ENCODE results near the gene DCANP1. TPM values are rescaled to one million over a fixed set of nuclear protein-coding genes. Genes with fewer than 3 reads are reported as not detected.

DCANP1 gene
- total RNA-seq, 1 experiment from 2014 or later, result not detected

DNA sequence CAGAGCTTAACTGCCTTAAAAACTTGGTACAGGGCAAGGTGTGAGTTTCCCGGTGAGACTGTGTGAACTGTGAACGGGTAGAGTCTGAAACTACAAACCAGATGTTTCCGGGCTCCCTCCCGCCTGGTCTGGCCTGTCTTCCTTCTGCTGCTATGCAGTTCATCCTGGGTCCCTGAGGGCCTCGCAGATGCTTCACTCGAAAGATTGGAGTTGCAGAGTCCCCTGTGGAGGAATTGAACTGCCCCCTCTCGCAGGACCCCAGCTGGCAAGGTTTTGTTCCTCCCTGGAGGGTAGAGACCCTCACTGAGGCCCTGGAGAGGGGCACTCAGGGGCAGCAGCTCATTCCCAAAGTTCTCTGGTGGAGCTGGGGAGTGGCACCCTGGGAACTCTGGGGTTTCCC lies 533 bp downstream of the DCANP1 start:
- no TSS peak for BruUV-seq (replicated peaks)

DNA sequence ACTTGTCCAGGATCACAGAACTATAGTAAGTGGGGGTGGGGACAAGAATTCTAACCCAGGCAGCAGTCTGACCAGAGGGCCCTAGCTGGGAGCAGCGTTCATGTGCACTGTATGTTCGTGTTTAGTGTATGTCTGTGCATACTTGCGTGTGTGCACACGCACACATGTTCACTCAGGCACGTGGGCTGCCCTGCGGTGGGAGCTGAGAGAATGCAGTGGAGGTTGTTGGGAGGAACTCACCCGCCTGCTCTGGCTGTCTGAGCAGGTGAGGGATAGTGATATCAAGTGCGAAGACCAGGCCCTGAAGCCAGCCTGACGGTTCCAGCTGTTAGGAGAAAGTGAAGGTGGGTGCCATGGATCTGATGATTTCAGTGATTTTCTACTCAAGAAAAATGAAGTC lies 942 bp downstream of the DCANP1 start:
- CTCF ChIA-PET, result interaction anchor here (1.2 to 2.3 kb wide), 2 partner anchors 11 to 115 kb away, joined by 3 to 6 read pairs; no protein-coding TSS in a partner anchor
- Histone ChIP-seq H3K4me3 (ENCODE audit: low read depth, low read length) (no peak overlapping the region), H3K4me1 (no peaks in the 10 kb centered on the region), H3K27me3 (replicated peaks; ENCODE audit: control insufficient read depth, insufficient read depth, low read length) (no peaks in the 10 kb centered on the region), H3K36me3 (ENCODE audit: control insufficient read depth, insufficient read depth, low read length) (no peaks in the 10 kb centered on the region), H3K9me3 (no peaks in the 10 kb centered on the region)
- H3K36me3 Mint-ChIP-seq (ENCODE audit: insufficient read depth, unreplicated experiment), result no peaks in the 10 kb centered on the region
- POLR2A ChIA-PET, result no interaction called here
- no peak overlapping the region for H3K27ac Mint-ChIP-seq (ENCODE audit: unreplicated experiment)
- H3K4me1 Mint-ChIP-seq (ENCODE audit: low read depth, unreplicated experiment), result no peaks in the 10 kb centered on the region
- intact Hi-C loops (cut with micrococcal nuclease; ENCODE audit: unreplicated experiment), result no loop called here
- no peaks in the 10 kb centered on the region for H3K9me3 Mint-ChIP-seq (ENCODE audit: unreplicated experiment)
- H3K4me3 Mint-ChIP-seq (ENCODE audit: unreplicated experiment), result no peak overlapping the region
- no peak for DNase-seq
- TF ChIP-seq, protein P1, sequence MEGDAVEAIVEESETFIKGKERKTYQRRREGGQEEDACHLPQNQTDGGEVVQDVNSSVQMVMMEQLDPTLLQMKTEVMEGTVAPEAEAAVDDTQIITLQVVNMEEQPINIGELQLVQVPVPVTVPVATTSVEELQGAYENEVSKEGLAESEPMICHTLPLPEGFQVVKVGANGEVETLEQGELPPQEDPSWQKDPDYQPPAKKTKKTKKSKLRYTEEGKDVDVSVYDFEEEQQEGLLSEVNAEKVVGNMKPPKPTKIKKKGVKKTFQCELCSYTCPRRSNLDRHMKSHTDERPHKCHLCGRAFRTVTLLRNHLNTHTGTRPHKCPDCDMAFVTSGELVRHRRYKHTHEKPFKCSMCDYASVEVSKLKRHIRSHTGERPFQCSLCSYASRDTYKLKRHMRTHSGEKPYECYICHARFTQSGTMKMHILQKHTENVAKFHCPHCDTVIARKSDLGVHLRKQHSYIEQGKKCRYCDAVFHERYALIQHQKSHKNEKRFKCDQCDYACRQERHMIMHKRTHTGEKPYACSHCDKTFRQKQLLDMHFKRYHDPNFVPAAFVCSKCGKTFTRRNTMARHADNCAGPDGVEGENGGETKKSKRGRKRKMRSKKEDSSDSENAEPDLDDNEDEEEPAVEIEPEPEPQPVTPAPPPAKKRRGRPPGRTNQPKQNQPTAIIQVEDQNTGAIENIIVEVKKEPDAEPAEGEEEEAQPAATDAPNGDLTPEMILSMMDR (IDR thresholded peaks at IDR 0.05; ENCODE audit: insufficient read depth in 1 of 2, low read depth in 1 of 2, low read length in 1 of 2, severe bottlenecking in 1 of 2, unreplicated experiment in 1 of 2), result no peak
- no TSS peak for BruUV-seq (replicated peaks)
- no peaks in the 10 kb centered on the region for H3K27me3 Mint-ChIP-seq (ENCODE audit: insufficient read depth, unreplicated experiment)

More for the DNA sequence above, 533 bp downstream of the DCANP1 start:
- Mint-ChIP-seq H3K36me3 (ENCODE audit: insufficient read depth, unreplicated experiment) (no peaks in the 10 kb centered on the region), H3K4me3 (ENCODE audit: unreplicated experiment) (no peak overlapping the region), H3K4me1 (ENCODE audit: low read depth, unreplicated experiment) (no peaks in the 10 kb centered on the region), H3K27me3 (ENCODE audit: insufficient read depth, unreplicated experiment) (no peaks in the 10 kb centered on the region), H3K9me3 (ENCODE audit: unreplicated experiment) (no peaks in the 10 kb centered on the region), H3K27ac (ENCODE audit: unreplicated experiment) (no peak overlapping the region)
- no peak for DNase-seq
- intact Hi-C loops (cut with micrococcal nuclease; ENCODE audit: unreplicated experiment), result no loop called here
- no peak overlapping the region for H3K4me3 ChIP-seq (ENCODE audit: low read depth, low read length)
- H3K27me3 ChIP-seq (replicated peaks; ENCODE audit: control insufficient read depth, insufficient read depth, low read length), result no peaks in the 10 kb centered on the region
- TF ChIP-seq, protein P1 (IDR thresholded peaks at IDR 0.05; ENCODE audit: insufficient read depth in 1 of 2, low read depth in 1 of 2, low read length in 1 of 2, severe bottlenecking in 1 of 2, unreplicated experiment in 1 of 2), result no peak
- ChIA-PET POLR2A (no interaction called here), CTCF (interaction anchor here (1.2 to 2.3 kb wide), 2 partner anchors 11 to 114 kb away, joined by 3 to 6 read pairs; no protein-coding TSS in a partner anchor)
- H3K36me3 ChIP-seq (ENCODE audit: control insufficient read depth, insufficient read depth, low read length), result no peaks in the 10 kb centered on the region
- no peaks in the 10 kb centered on the region for H3K9me3 ChIP-seq
- no peaks in the 10 kb centered on the region for H3K4me1 ChIP-seq

- Mint-ChIP-seq H3K27ac (ENCODE audit: unreplicated experiment) (no peak overlapping the region), H3K27me3 (ENCODE audit: insufficient read depth, unreplicated experiment) (no peaks in the 10 kb centered on the region), H3K36me3 (ENCODE audit: insufficient read depth, unreplicated experiment) (no peaks in the 10 kb centered on the region), H3K9me3 (ENCODE audit: unreplicated experiment) (no peaks in the 10 kb centered on the region), H3K4me3 (ENCODE audit: unreplicated experiment) (no peak overlapping the region), H3K4me1 (ENCODE audit: low read depth, unreplicated experiment) (no peaks in the 10 kb centered on the region)
- Histone ChIP-seq H3K4me3 (ENCODE audit: low read depth, low read length) (no peak overlapping the region), H3K27me3 (replicated peaks; ENCODE audit: control insufficient read depth, insufficient read depth, low read length) (no peaks in the 10 kb centered on the region), H3K36me3 (ENCODE audit: control insufficient read depth, insufficient read depth, low read length) (no peaks in the 10 kb centered on the region), H3K4me1 (no peaks in the 10 kb centered on the region), H3K9me3 (no peaks in the 10 kb centered on the region)
- POLR2A ChIA-PET, result no interaction called here
- CTCF ChIA-PET, result interaction anchor here (2.3 kb wide), 1 partner anchor 12 kb away, joined by 6 read pairs; no protein-coding TSS in a partner anchor
- intact Hi-C loops (cut with micrococcal nuclease; ENCODE audit: unreplicated experiment), result no loop called here
- BruUV-seq (replicated peaks), result no TSS peak
- TF ChIP-seq, protein P1 (IDR thresholded peaks at IDR 0.05; ENCODE audit: insufficient read depth in 1 of 2, low read depth in 1 of 2, low read length in 1 of 2, severe bottlenecking in 1 of 2, unreplicated experiment in 1 of 2), result no peak
- DNase-seq, result no peak
Observed at GRCh38 chr5:135445306-135445985, 1.7 kb downstream of the DCANP1 start.
